Testis (tissue), 2 donors: ENCODE measurements around the gene QPRT.

ENCODE experiments used
- POLR2A ChIP-seq: fragments of 450-650 bp; IDR thresholded peaks from one replicate; pipeline ENCODE4 v1.6.1; 2017; ENCODE audit warnings: antibody characterized with exemption, mild to moderate bottlenecking, moderate library complexity
- TF ChIP-seq, protein P1 (sequence below), 3 experiments: fragments of 450-650 bp in 2 of 3; fragments of 200-600 bp in 1 of 3; sonication (generic) in 1 of 3; IDR thresholded peaks; one replicate each; pipeline ENCODE4 v1.5.1; 2016 to 2019; ENCODE audit warnings: antibody characterized with exemption in 3 of 3, mild to moderate bottlenecking in 2 of 3, moderate library complexity in 1 of 3

GRCh38 chr16:29736112-29736511 is 57.1 kb downstream of the QPRT start:
- TF ChIP-seq, protein P1, sequence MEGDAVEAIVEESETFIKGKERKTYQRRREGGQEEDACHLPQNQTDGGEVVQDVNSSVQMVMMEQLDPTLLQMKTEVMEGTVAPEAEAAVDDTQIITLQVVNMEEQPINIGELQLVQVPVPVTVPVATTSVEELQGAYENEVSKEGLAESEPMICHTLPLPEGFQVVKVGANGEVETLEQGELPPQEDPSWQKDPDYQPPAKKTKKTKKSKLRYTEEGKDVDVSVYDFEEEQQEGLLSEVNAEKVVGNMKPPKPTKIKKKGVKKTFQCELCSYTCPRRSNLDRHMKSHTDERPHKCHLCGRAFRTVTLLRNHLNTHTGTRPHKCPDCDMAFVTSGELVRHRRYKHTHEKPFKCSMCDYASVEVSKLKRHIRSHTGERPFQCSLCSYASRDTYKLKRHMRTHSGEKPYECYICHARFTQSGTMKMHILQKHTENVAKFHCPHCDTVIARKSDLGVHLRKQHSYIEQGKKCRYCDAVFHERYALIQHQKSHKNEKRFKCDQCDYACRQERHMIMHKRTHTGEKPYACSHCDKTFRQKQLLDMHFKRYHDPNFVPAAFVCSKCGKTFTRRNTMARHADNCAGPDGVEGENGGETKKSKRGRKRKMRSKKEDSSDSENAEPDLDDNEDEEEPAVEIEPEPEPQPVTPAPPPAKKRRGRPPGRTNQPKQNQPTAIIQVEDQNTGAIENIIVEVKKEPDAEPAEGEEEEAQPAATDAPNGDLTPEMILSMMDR (IDR thresholded peaks at IDR 0.05) = no peak
- no peak for TF ChIP-seq POLR2A
